CD4-positive, alpha-beta T cell treated with Interleukin-6 for 4 hours (primary cell): ENCODE measurements around the gene SLC19A2.
"Not testable (repeated sequence)": the region's sequence is repeated elsewhere in the genome, so short reads cannot be mapped to it uniquely, and the experiment has no call there.

Experiments used
- DNase-seq: peaks from one replicate; pipeline ENCODE4 v3.0.0-alpha.2; 2020; ENCODE audit warnings: mixed read lengths

SLC19A2 gene

DNA sequence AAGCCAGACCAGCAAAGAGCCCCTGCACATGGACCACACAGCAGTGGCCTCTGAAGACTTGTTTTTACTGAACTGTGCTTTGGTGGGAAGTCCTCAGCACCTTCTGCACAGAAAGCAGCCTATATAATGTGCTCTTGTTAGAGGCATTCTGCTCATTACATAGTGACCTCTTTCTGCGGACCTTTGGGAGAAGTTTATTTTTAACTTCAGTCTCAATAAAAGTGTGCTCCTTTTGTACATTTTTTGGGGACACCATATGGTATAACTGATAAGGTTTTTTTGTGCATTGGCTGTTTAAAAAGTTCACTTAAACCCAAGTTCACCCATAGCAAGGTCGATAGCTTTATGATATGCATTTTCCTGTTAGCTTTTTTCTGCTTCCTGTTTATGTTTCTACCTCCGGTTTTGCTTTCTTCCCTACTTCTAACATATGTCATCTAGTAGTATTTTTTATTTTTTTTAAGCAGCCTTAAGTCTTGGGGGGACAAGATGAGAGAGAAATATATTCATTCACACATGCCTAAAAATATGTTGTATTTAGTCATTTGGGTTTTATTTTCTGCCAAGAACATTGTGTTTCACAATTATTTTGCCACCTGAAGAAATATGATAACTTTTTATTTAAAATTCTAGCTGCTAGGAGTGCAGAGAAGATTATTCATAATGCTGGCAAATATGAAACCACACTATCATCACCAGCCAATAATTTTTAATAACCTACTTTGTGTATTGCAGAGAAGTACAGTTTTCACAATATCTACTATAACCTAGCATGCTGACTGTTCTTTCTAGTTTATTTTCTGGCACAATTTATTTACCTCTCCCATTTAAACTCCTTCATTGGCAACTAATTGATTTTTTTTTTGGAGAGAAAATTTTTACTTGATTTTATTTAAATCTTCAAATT lies 22.9 kb upstream of the SLC19A2 start:
- DNase-seq: no peak

GRCh38 chr1:169507413-169507812 lies 21.7 kb upstream of the SLC19A2 start:
- no peak for DNase-seq

- DNase-seq: not testable (repeated sequence)
Observed at GRCh38 chr1:169503601-169504000, 17.9 kb upstream of the SLC19A2 start.

DNA sequence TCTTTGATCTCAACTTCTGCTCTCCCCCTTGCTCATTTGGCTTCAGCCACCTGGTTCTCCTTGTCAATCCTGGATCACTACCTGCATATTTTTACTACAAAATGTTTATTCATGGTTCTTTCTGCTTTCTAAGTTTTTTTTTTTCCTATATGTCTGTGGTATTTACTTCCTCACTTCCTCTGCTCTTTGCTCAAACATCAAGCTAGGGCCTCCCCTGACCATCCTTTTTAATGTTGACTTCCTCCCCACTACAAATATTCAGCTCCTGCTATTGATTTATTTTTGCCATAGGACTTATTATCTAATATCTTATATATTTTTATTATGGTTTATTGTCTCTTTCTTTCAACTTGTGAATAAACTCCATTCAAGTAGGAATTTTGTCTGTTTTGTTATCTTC lies 14.1 kb upstream of the SLC19A2 start:
- no peak for DNase-seq

- no peak for DNase-seq
Observed at GRCh38 chr1:169497317-169497716, 11.6 kb upstream of the SLC19A2 start.

DNA sequence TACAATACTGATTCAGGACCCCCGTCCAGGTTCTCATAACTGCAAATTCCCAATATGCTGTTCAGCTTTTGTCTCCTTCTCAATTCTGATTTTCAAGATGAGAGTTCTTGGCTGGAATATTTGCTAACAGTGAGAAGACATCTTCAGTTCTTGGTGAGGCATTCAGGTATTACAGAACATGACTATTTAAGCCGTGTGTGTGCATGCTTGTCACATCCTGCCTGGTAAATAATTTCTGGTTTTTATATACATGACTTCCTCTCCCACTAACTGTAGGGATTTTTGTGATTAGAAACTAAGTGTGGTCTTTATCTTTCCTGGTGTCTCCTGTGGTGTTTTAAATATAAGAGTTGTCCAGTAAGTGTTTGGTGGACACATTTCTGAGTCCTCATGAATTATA lies 10.2 kb upstream of the SLC19A2 start:
- DNase-seq: no peak

DNA sequence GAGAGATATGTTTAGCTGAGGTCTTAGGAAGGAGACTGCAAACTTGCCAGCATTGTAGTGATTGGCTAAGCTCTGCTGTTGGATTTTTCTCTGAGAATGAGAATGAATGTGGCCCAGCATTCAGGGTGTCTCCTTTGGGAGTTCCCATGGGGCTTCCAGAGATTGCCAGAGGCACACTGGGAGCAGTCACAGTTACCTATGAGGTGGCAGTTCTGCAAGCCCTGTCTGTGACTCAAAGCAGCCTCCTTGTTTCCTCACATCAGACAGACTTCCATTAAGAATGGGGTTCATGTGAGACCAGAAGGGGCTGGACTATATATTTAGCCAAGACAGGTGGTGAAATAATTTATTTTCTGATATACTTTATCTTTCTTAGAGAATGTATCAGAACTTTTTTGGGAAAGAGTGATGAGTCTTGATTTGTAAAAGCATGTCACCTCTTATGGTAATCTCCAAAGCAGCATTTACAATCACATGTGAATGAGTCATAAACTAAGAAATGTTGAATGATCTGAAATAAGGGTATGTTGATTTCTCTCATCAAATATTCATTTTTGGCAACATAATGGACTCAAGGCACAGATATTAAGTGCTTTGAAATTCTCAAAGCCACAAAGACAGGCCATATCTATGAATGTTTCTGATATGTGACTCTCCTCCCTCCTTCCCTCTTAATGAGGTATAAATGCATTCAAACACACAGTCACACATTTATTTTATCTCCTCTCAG lies 9.5 kb upstream of the SLC19A2 start:
- no peak for DNase-seq

GRCh38 chr1:169494343-169494742 lies 8.6 kb upstream of the SLC19A2 start:
- DNase-seq: no peak

DNA sequence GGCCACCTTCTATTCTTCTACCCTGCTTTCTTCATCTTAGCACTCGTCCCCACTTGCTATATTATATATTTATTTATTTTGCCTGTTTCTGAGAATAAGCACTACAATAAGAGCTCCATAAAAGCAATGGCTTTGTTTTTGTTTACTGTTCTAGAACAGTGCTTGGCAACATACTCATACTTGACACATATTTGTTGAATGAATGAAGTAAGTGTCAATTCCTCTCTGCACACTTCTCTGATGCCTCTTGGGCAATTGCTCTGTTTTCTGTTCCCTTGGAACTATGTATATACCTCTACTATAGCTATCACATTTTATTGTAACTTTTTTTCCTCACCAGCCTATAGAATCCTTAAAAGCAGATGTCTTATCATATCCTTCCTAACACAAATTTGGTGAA lies 7.5 kb upstream of the SLC19A2 start:
- no peak for DNase-seq

- no peak for DNase-seq
Observed at GRCh38 chr1:169491845-169492281, 6.1 kb upstream of the SLC19A2 start.

GRCh38 chr1:169488157-169488556 lies 2.4 kb upstream of the SLC19A2 start:
- DNase-seq: no peak

- no peak for DNase-seq
Observed at GRCh38 chr1:169487561-169487960, 1.8 kb upstream of the SLC19A2 start.

GRCh38 chr1:169487133-169487532 lies 1.4 kb upstream of the SLC19A2 start:
- DNase-seq: no peak

GRCh38 chr1:169486281-169487051 lies 722 bp upstream of the SLC19A2 start:
- no peak for DNase-seq

GRCh38 chr1:169484683-169485430 lies 887 bp downstream of the SLC19A2 start:
- DNase-seq: peak; percentile 38

DNA sequence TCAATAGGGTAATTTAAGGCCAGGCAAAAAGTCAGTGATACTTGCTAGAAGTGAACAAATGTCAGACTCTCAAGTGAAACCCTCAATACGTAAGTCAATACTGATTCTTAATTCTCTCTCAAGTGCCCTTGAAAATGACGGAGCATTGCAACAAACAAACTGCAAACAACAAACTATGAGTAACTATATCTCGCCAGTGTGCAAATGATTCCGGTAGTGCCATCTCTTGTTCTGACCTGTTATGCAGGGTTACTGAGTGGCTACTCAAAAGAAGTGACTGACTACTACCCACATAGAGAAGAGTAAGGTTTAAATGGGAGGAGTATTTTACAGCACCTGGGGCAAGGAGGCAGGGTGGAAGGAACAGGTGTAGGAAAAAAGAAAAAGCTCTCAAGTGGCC lies 1.6 kb downstream of the SLC19A2 start:
- DNase-seq: no peak

- DNase-seq: no peak
Observed at GRCh38 chr1:169483500-169483966, 2.2 kb downstream of the SLC19A2 start.

- no peak for DNase-seq
Observed at GRCh38 chr1:169479363-169480066, 6.2 kb downstream of the SLC19A2 start.

- DNase-seq: no peak
Observed at GRCh38 chr1:169478094-169478672, 7.6 kb downstream of the SLC19A2 start.

- no peak for DNase-seq
Observed at GRCh38 chr1:169475806-169476387, 9.8 kb downstream of the SLC19A2 start.
